Measurements from ENCODE around the gene PUS7L.
"Not testable (repeated sequence)": the region's sequence is repeated elsewhere in the genome, so short reads cannot be mapped to it uniquely, and the experiment has no call there.

PUS7L gene

DNA sequence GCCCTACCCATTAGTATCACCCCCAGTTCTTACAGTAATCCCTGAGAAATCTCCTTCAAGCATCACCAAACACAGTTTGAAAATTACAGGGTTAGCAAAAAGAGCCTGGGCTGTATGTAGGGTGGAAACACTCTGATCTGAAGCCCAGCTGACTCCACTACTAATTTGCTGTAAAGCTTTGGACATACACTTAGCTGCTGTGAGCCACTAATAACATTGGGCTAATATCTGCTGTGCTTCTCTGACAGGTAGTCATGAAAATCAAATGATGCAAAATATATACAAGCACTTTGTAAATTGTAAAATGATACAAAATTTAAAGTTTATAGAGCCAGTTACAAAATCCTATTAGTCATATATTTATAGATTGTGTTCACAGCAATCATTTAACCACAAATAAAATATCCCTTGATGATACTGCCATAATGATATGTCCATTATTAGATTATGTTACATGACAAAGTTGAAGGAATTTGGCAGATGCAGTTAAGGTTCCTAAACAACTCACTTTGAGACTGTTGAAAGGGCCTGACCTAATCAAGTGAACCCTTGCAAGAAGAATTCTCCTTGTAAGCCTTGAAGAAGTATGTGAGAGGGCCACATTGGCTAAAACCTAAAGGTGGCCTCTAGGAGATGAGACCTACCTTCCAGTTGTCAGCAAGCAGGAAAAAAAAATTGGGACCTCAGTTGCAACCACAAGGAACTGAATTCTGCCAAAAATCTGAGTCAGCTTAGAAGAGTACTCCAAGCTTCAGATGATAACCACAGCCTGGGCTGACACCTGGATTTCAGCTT, 28.5 kb upstream of the PUS7L start:
- Histone ChIP-seq H4K20me1 (no peaks in the 10 kb centered on the region), H3K36me3 (peaks cover 60% of the 10 kb centered on the region), H3K4me1 (no peaks in the 10 kb centered on the region), H3K4me2 (no peak overlapping the region), H3K27me3 (no peaks in the 10 kb centered on the region), H3K9me3 (no peaks in the 10 kb centered on the region), H3K9ac (no peak overlapping the region), H3K27ac (no peak overlapping the region), H3K4me3 (no peak overlapping the region)
- no peak for TF ChIP-seq Cebpa-rat (IDR thresholded peaks at IDR 0.05)

DNA sequence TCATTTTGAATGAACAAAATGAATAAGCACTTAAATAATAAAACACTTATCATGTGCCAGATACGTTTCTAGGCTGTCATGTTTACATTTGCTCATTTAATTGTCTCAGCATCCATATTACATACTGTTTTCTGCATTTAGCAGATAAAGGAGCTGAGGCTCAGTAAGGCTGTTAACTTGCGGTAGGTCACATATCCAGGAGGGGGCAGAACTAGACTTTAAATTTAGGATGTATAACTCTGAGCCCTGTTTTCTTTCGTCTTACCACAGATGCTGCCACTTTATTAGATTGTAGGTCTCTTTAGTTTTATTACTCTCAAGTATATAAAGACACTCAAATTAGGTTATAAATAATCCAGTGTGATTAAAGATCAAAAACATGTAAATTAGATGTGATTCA, 17.9 kb upstream of the PUS7L start:
- TF ChIP-seq Cebpa-rat (IDR thresholded peaks at IDR 0.05): no peak
- H3K9me3 ChIP-seq: no peaks in the 10 kb centered on the region
- peaks cover 87% of the 10 kb centered on the region for H3K36me3 ChIP-seq
- H3K9ac ChIP-seq: no peak overlapping the region
- H3K27ac ChIP-seq: no peak overlapping the region
- no peaks in the 10 kb centered on the region for H3K27me3 ChIP-seq
- no peaks in the 10 kb centered on the region for H3K4me1 ChIP-seq
- no peak overlapping the region for H3K4me2 ChIP-seq
- H3K4me3 ChIP-seq: no peak overlapping the region
- H4K20me1 ChIP-seq: no peaks in the 10 kb centered on the region

DNA sequence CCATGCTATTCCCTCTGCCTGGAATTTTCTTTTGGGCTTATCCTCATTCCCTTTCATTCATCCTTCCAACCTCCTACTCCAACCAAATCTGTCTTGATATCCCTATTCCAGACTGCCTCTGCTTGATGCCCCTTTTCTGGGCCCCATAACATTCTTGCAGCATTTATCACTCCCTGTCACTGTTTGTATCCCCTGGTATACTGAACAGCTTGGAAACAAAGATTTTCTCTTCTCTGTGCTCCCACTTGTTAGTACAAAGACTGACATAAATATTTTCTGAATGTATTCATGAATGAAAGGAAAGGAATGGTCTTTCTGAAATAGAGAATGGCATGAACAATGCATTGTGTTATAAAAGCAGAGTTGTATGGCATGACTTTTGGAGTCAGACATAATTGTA, 7.7 kb upstream of the PUS7L start:
- H3K27ac ChIP-seq: no peak overlapping the region
- no peak for TF ChIP-seq Cebpa-rat (IDR thresholded peaks at IDR 0.05)
- H4K20me1 ChIP-seq: peaks cover 6% of the 10 kb centered on the region

DNA sequence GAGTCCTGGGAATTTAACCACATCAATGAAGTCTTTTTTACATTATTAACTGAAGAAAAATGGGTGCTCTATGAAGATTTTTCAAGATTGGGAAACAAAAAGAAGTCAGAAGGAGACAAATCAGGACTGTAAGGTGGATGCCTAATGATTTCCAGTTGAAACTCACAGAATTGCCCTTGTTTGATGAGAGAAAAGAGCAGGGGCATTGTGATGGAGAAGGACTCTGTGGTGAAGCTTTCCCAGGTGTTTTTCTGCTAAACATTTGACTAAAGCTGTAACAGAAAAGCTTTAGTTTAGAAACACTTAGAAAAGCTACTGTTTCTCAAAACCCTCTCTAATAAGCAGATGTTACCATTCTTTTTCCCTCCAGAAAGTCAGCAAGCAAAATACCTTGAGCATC, 5.9 kb upstream of the PUS7L start:
- peaks cover 29% of the 10 kb centered on the region for H3K36me3 ChIP-seq
- no peak overlapping the region for H3K4me2 ChIP-seq

More for the DNA sequence above, 7.7 kb upstream of the PUS7L start:
- Histone ChIP-seq H3K36me3 (peaks cover 44% of the 10 kb centered on the region), H3K4me3 (no peak overlapping the region), H3K9ac (no peak overlapping the region), H3K4me1 (peaks cover 12% of the 10 kb centered on the region), H3K4me2 (no peak overlapping the region), H3K27me3 (no peaks in the 10 kb centered on the region), H3K9me3 (no peaks in the 10 kb centered on the region)

DNA sequence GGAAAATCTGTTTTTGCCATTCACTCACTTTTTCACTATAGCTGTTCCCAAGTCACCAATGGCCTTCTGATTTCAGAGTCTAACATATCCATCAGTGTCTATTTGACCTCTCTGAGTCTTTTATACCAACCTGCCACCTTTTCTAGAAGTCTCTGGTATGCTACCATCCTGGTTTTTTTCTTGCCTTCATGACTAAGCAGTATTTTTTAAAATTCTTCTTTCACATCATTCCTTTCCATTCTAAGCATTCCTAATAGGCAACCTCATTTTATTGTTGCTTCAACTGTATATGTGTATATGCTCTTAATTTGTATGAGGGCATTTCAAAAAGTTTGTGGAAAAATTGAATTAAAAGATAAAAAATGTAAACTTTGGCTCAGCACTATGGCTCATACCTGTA, 5.2 kb upstream of the PUS7L start:
- no peaks in the 10 kb centered on the region for H3K9me3 ChIP-seq
- no peak overlapping the region for H3K4me3 ChIP-seq
- TF ChIP-seq Cebpa-rat (IDR thresholded peaks at IDR 0.05): no peak
- peaks cover 32% of the 10 kb centered on the region for H3K4me1 ChIP-seq
- no peak overlapping the region for H3K9ac ChIP-seq
- H3K36me3 ChIP-seq: peaks cover 21% of the 10 kb centered on the region
- H3K27me3 ChIP-seq: no peaks in the 10 kb centered on the region
- peaks cover 16% of the 10 kb centered on the region for H4K20me1 ChIP-seq
- H3K4me2 ChIP-seq: no peak overlapping the region
- no peak overlapping the region for H3K27ac ChIP-seq

More for the DNA sequence above, 5.9 kb upstream of the PUS7L start:
- peaks cover 30% of the 10 kb centered on the region for H3K4me1 ChIP-seq
- no peak overlapping the region for H3K9ac ChIP-seq
- no peaks in the 10 kb centered on the region for H3K27me3 ChIP-seq
- no peak overlapping the region for H3K4me3 ChIP-seq
- no peak overlapping the region for H3K27ac ChIP-seq
- no peak for TF ChIP-seq Cebpa-rat (IDR thresholded peaks at IDR 0.05)
- H4K20me1 ChIP-seq: peaks cover 15% of the 10 kb centered on the region
- no peaks in the 10 kb centered on the region for H3K9me3 ChIP-seq

DNA sequence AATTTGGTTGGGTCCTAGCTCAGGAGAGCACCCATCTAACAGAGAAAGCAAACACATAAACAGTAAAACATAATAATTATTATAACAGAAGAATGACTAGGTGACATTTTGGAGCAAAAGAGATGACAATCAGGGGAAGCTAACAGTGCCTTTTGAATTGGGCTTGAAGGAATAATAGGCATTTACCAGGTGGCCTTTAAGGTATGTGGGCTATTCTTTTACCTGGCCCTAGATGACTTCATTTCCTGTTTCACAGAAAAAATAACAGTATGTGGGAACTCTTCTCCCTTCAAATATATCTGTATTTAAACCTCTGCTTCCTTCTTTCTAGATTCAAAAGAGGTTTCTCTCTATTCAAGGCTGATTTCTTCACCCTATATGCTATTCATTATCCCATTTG, 4.0 kb upstream of the PUS7L start:
- no peaks in the 10 kb centered on the region for H3K9me3 ChIP-seq
- peaks cover 13% of the 10 kb centered on the region; the same call in 1 of the 2 replicates for H3K36me3 ChIP-seq
- no peak overlapping the region for H3K4me2 ChIP-seq
- H3K9ac ChIP-seq: no peak overlapping the region
- H4K20me1 ChIP-seq: peaks cover 16% of the 10 kb centered on the region
- TF ChIP-seq Cebpa-rat (IDR thresholded peaks at IDR 0.05): no peak
- H3K4me1 ChIP-seq: peaks cover 38% of the 10 kb centered on the region
- H3K4me3 ChIP-seq: no peak overlapping the region
- no peak overlapping the region for H3K27ac ChIP-seq
- H3K27me3 ChIP-seq: no peaks in the 10 kb centered on the region

DNA sequence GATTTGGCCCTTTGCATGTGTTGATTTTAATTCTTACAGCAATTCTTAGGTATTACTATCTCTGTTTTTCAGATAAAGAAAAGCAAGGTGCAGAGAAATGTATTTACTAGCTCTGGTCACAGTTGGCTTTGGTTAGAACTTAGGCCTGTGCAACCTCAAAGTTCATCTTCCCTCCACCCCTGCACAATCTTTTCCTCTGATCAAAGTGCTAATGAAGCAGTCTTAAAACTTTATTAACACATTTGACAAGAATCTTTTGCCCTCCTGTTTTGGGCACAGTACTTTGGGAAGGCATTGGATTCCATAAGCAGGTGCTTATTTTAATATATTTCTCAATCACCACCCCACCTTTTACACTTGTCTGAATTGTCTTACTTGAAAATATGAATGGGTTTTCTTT, 2.9 kb upstream of the PUS7L start:
- Histone ChIP-seq H3K36me3 (peaks cover 13% of the 10 kb centered on the region; the same call in 1 of the 2 replicates), H3K27ac (no peak overlapping the region), H3K9ac (no peak overlapping the region), H3K4me2 (peak overlapping the region; percentile 86), H3K4me1 (peaks cover 43% of the 10 kb centered on the region), H3K27me3 (no peaks in the 10 kb centered on the region), H3K4me3 (no peak overlapping the region), H3K9me3 (no peaks in the 10 kb centered on the region), H4K20me1 (peaks cover 10% of the 10 kb centered on the region; the same call in 1 of the 2 replicates)
- TF ChIP-seq Cebpa-rat (IDR thresholded peaks at IDR 0.05): no peak

DNA sequence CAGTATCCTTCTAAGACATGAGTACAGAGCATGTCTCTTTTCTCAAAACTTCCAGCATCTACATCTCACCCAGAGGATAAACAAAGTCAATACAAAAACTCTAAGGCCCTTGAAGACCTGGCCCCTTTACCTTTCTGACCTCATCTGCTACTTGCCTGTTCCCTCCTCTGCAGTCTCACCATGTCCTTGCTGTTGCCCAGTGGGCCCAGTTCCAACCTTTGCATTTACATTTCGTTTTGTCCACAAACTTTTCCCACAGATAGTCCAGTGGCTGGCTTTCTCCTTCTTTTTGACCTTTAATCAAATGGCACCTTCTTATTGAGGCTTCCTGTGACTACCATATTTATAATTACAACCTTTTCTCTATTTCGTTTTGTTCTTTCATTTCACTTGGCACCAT, 1.8 kb upstream of the PUS7L start:
- Histone ChIP-seq H3K27ac (no peak overlapping the region), H3K4me3 (peak overlapping the region; percentile 83), H3K36me3 (peaks cover 13% of the 10 kb centered on the region; the same call in 1 of the 2 replicates), H3K4me1 (peaks cover 43% of the 10 kb centered on the region), H3K27me3 (no peaks in the 10 kb centered on the region), H4K20me1 (peaks cover 10% of the 10 kb centered on the region; the same call in 1 of the 2 replicates), H3K9ac (peak overlapping the region; percentile 86), H3K4me2 (peak overlapping the region; percentile 86), H3K9me3 (no peaks in the 10 kb centered on the region)
- no peak for TF ChIP-seq Cebpa-rat (IDR thresholded peaks at IDR 0.05)

DNA sequence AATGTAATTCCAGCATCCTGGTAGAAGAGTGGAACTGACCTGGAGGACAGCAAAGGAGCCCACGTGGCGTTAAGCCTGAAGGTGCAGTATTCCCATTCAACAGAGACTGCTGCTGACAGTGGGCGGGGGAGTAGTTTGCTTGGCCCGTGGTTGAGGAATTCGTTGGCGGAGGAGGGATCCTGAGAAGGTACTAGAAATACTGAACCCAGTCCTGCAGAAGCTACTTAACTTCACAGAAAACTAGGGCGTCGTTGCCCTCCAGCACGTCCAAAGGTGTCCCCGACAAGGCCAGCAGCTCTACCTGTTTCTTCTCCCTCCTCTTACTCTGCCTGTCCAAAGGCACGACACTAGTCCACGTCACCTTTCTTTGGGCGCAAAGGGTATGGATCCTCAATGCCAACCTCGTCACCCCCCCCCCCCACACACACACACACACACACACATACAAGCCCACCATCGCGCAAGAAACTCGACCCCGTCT, 303 bp downstream of the PUS7L start:
- H3K9ac ChIP-seq: peak overlapping the region; percentile 82
- no peaks in the 10 kb centered on the region for H3K27me3 ChIP-seq
- no peak for TF ChIP-seq Cebpa-rat (IDR thresholded peaks at IDR 0.05)
- H3K27ac ChIP-seq: peak overlapping the region; percentile 25
- peaks cover 10% of the 10 kb centered on the region; the same call in 1 of the 2 replicates for H4K20me1 ChIP-seq
- peak overlapping the region; percentile 83 for H3K4me3 ChIP-seq
- no peaks in the 10 kb centered on the region for H3K9me3 ChIP-seq
- peak overlapping the region; percentile 86 for H3K4me2 ChIP-seq
- peaks cover 15% of the 10 kb centered on the region; the same call in 1 of the 2 replicates for H3K36me3 ChIP-seq
- H3K4me1 ChIP-seq: peaks cover 43% of the 10 kb centered on the region

DNA sequence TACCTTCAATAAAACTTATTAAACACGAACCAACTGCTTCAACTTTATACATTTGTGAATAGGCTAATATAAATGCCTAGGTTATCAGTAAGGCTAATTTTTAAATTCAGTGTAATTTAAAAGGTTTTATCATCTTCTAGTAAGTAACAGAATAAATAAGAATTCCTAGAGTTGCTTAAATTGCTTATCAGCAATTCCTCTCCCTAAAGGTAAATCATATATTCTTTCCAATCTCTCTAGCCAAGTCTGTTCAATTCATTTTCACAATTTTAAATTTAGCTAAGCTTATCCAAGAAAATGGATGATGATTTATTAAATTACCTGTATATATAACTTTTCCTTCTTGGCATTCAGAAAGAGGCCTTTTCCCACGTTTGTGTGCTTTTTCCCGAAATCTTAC, 4.6 kb downstream of the PUS7L start:
- no peak overlapping the region for H3K9ac ChIP-seq
- H3K4me2 ChIP-seq: no peak overlapping the region
- TF ChIP-seq Cebpa-rat (IDR thresholded peaks at IDR 0.05): no peak
- peaks cover 32% of the 10 kb centered on the region for H3K36me3 ChIP-seq
- H3K9me3 ChIP-seq: peaks cover 7% of the 10 kb centered on the region
- no peaks in the 10 kb centered on the region for H4K20me1 ChIP-seq
- H3K27ac ChIP-seq: no peak overlapping the region
- peaks cover 16% of the 10 kb centered on the region for H3K4me1 ChIP-seq
- H3K4me3 ChIP-seq: no peak overlapping the region
- H3K27me3 ChIP-seq: no peaks in the 10 kb centered on the region

DNA sequence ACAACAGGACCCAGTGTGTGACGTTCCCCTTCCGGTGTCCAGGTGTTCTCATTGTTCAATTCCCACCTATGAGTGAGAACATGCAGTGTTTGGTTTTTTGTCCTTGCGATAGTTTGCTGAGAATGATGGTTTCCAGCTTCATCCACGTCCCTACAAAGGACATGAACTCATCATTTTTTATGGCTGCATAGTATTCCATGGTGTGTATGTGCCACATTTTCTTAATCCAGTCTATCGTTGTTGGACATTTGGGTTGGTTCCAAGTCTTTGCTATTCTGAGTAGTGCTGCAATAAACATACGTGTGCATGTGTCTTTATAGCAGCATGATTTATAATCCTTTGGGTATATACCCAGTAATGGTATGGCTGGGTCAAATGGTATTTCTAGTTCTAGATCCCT, 7.2 kb downstream of the PUS7L start:
- not testable (repeated sequence) for H3K4me3 ChIP-seq, H4K20me1 ChIP-seq, H3K9me3 ChIP-seq, H3K9ac ChIP-seq, H3K27me3 ChIP-seq, H3K27ac ChIP-seq, H3K4me2 ChIP-seq, H3K4me1 ChIP-seq
- H3K36me3 ChIP-seq: peaks cover 42% of the 10 kb centered on the region

All from BLaER1 (cell line).